K562 (cell line): ENCODE measurements around the gene PIK3AP1. TPM values are rescaled to one million over a fixed set of nuclear protein-coding genes. Genes with fewer than 3 reads are reported as not detected.

ENCODE experiments used
- ATAC-seq: fragments of 200-7000 bp; cut with Tn5 transposase; 3 replicates; pipeline ENCODE4 v1.9.1; 2020; ENCODE audit warnings: moderate library complexity
- BruUV-seq: library from RNA; stranded (reverse); fragments of 400-500 nt; replicated peaks from 2 replicates; lab custom pipeline; 2021; lab: Mats Ljungman, UMichigan
- CTCF ChIA-PET: fragments of 300-600 bp; formaldehyde crosslinking; extraction: SDS; loops from one replicate; lab custom pipeline; 2021; ENCODE audit warnings: low intra/inter-chr PET ratio; lab: Yijun Ruan, JAX
- POLR2A ChIA-PET: fragments of 300-600, 350-650 bp; sonication (Branson Sonifier 250); formaldehyde crosslinking; extraction: SDS; loops from one replicate; lab custom pipeline; 2021; ENCODE audit warnings: antibody characterized with exemption, inconsistent platforms; lab: Yijun Ruan, JAX
- DNase-seq, 4 experiments: peaks; one replicate each; pipeline versions ENCODE4 v3.0.0 to v3.0.0-alpha.2; 2011 to 2018; ENCODE audit warnings: low spot score in 3 of 4, mixed read lengths in 3 of 4; ENCODE audit errors: extremely low read depth in 1 of 4
- FAIRE-seq: peaks from 2 replicates; lab custom pipeline; 2011; peaks lifted over from hg19 to GRCh38; lab: Jason Lieb, UNC
- H2AFZ ChIP-seq: 2 replicates; pipeline ENCODE4 v1.6.0; 2011; ENCODE audit warnings: low read depth, low read length, control low read depth, inconsistent platforms
- H3K27ac ChIP-seq: fragments of 200-600 bp; 3 replicates; pipeline ENCODE4 v1.8.0; 2011; ENCODE audit warnings: low read depth, mild to moderate bottlenecking, control low read depth, inconsistent platforms, low read length, moderate library complexity, mixed read lengths; ENCODE audit errors: extremely low read depth
- H3K27me3 ChIP-seq, 2 experiments: fragments of 300-600 bp in 1 of 2; 2 replicates in 1 of 2; 3 replicates in 1 of 2; pipeline versions ENCODE4 v1.6.0 to v1.8.0; 2011; ENCODE audit warnings: inconsistent platforms in 2 of 2, low read length in 2 of 2, mild to moderate bottlenecking in 1 of 2, mixed read lengths in 1 of 2, moderate library complexity in 1 of 2; ENCODE audit not compliant: control insufficient read depth in 2 of 2, insufficient read depth in 2 of 2
- H3K36me3 ChIP-seq: fragments of 300-600 bp; 3 replicates; pipeline ENCODE4 v1.8.0; 2011; ENCODE audit warnings: mild to moderate bottlenecking, low read length, inconsistent platforms; ENCODE audit not compliant: control insufficient read depth, insufficient read depth
- H3K4me1 ChIP-seq, 2 experiments: fragments of 200-600 bp in 1 of 2; replicated peaks in 1 of 2; 2 replicates in 1 of 2; 3 replicates in 1 of 2; pipeline versions ENCODE4 v1.5.1 to v1.8.0; 2011; ENCODE audit warnings: inconsistent platforms in 2 of 2, low read length in 2 of 2, mild to moderate bottlenecking in 1 of 2, mixed read lengths in 1 of 2, moderate library complexity in 1 of 2; ENCODE audit not compliant: control insufficient read depth in 2 of 2, insufficient read depth in 2 of 2
- H3K4me2 ChIP-seq: 2 replicates; pipeline ENCODE4 v1.6.1; 2011; ENCODE audit warnings: low read length, control low read depth, inconsistent platforms, mixed read lengths; ENCODE audit not compliant: insufficient read depth
- H3K4me3 ChIP-seq: fragments of 200-600 bp; sonication (generic), shearing (Covaris generic); 2 replicates; pipeline ENCODE4 v1.5.1; 2016; ENCODE audit warnings: control low read depth, inconsistent platforms
- H3K79me2 ChIP-seq: fragments of 200-600 bp; 3 replicates; pipeline ENCODE4 v1.8.0; 2011; ENCODE audit warnings: low read length, inconsistent platforms; ENCODE audit not compliant: control insufficient read depth, insufficient read depth
- H3K9ac ChIP-seq, 2 experiments: 2 replicates each; pipeline versions ENCODE4 v1.6.0 to v1.6.1; 2011; ENCODE audit warnings: low read depth in 2 of 2, low read length in 2 of 2, control low read depth in 1 of 2, inconsistent platforms in 1 of 2, mild to moderate bottlenecking in 1 of 2, mixed read lengths in 1 of 2; ENCODE audit not compliant: insufficient read depth in 1 of 2
- H3K9me1 ChIP-seq: one replicate; pipeline ENCODE4 v1.6.0; 2011; ENCODE audit warnings: inconsistent platforms, mild to moderate bottlenecking, low read length, moderate library complexity; ENCODE audit not compliant: control insufficient read depth, insufficient read depth
- H3K9me3 ChIP-seq: replicated peaks from 2 replicates; pipeline ENCODE4 v1.5.1; 2011; ENCODE audit warnings: low read depth, low read length, inconsistent platforms; ENCODE audit not compliant: control insufficient read depth, insufficient read depth
- H4K20me1 ChIP-seq: replicated peaks from 2 replicates; pipeline ENCODE4 v1.6.1; 2011; ENCODE audit warnings: low read length, inconsistent platforms, mixed read lengths; ENCODE audit not compliant: control insufficient read depth, insufficient read depth
- KLF16 ChIP-seq: IDR thresholded peaks from 2 replicates; pipeline ENCODE4 v1.6.1; 2016; ENCODE audit warnings: antibody characterized with exemption
- KLF6 ChIP-seq: fragments of 250-450 bp; sonication (Bioruptor Pico); IDR thresholded peaks from 2 replicates; pipeline ENCODE4 v1.4.0; 2020; ENCODE audit warnings: mild to moderate bottlenecking, moderate library complexity, borderline replicate concordance
- MECOM ChIP-seq: fragments of 250-450 bp; sonication (Bioruptor Pico); IDR thresholded peaks from 2 replicates; pipeline ENCODE4 v1.8.0; 2022; ENCODE audit warnings: inconsistent platforms
- MLLT1 ChIP-seq, 2 experiments: fragments of 450-650 bp; IDR thresholded peaks; 2 replicates each; pipeline ENCODE4 v1.6.1; 2016
- SNAPC5 ChIP-seq: fragments of 250-450 bp; sonication (Bioruptor Pico); IDR thresholded peaks from 2 replicates; pipeline ENCODE4 v1.8.0; 2021; ENCODE audit warnings: moderate library complexity, mild to moderate bottlenecking, inconsistent platforms
- SREBF1 ChIP-seq: fragments of 150-350 bp; IDR thresholded peaks from 2 replicates; pipeline ENCODE4 v1.6.1; 2014; ENCODE audit warnings: antibody characterized with exemption, low read depth, low read length, borderline replicate concordance
- TGIF2 ChIP-seq: sonication (generic); formaldehyde crosslinking; IDR thresholded peaks from 2 replicates; pipeline ENCODE4 v1.8.1; 2022; ENCODE audit warnings: mild to moderate bottlenecking, missing genetic modification reagents, moderate library complexity
- ZNF133 ChIP-seq: fragments of 250-450 bp; sonication (Bioruptor Pico); IDR thresholded peaks from 2 replicates; pipeline ENCODE4 v1.4.0; 2020; ENCODE audit warnings: mild to moderate bottlenecking
- ZNF778 ChIP-seq: fragments of 450-650 bp; formaldehyde crosslinking; IDR thresholded peaks from 2 replicates; pipeline ENCODE4 v1.4.0; 2020; ENCODE audit warnings: mild to moderate bottlenecking, moderate library complexity
- WGBS: fragments of 100-300 bp; shearing (Covaris generic); methylation state at CpG from one replicate; pipeline ENCODE4 v1.1.6; 2016; ENCODE audit warnings: low coverage, mixed read lengths; ENCODE audit not compliant: insufficient coverage; ENCODE audit errors: missing lambda C conversion rate; 5-methylcytosine and 5-hydroxymethylcytosine counted together
- in situ Hi-C: fragments of 300-500 bp; cut with MboI; formaldehyde crosslinking; loops from 4 replicates; pipeline ENCODE4 v1.15.0; 2018; ENCODE audit warnings: inconsistent platforms, mixed read lengths
- intact Hi-C: fragments of 100-400 bp; cut with micrococcal nuclease; formaldehyde crosslinking; loops from 2 replicates; pipeline ENCODE4 v1.14.2; 2022
- polyA plus RNA-seq, 8 experiments: library from polyadenylated mRNA; depleted of rRNA in 4 of 8; stranded (reverse) in 5 of 8; unstranded in 3 of 8; fragments of >200 nt; fragmentation: Nextera tagmentation in 2 of 8; fragmentation: Illumina TruSeq in 1 of 8; extraction: Ambion mirVana in 2 of 8; extraction: Trizol in 1 of 8; gene quantifications; 2 replicates each; pipeline versions ENCODE4 v1.2.1 to v1.2.3, GENCODE V29; 2011 to 2014; ENCODE audit warnings: inconsistent platforms in 1 of 8, missing spikeins in 1 of 8
- total RNA-seq, 7 experiments: library from RNA; depleted of rRNA in 6 of 7; stranded (reverse); fragments of >200 nt in 6 of 7; fragmentation: Illumina TruSeq in 2 of 7; extraction: Trizol in 2 of 7; gene quantifications; 2 replicates each; pipeline versions ENCODE4 v1.2.1 to v1.2.3, GENCODE V29; 2011 to 2021; ENCODE audit warnings: low replicate concordance in 1 of 7
- TF ChIP-seq, protein P1 (sequence below): fragments of 250-450 bp; sonication (Bioruptor Pico); IDR thresholded peaks from 2 replicates; pipeline ENCODE4 v1.9.0; 2021; ENCODE audit warnings: mild to moderate bottlenecking
- TF ChIP-seq, protein P2 (sequence below): fragments of 250-450 bp; sonication (Bioruptor Pico); IDR thresholded peaks from 2 replicates; pipeline ENCODE4 v1.5.0; 2021

PIK3AP1 gene
- total and polyA plus RNA-seq, 9 of the 15 experiments (the other 6 are each of a cell fraction or from before 2014, with no cell fraction given), result 0.20 to 2.4 (median 1.4) TPM

DNA sequence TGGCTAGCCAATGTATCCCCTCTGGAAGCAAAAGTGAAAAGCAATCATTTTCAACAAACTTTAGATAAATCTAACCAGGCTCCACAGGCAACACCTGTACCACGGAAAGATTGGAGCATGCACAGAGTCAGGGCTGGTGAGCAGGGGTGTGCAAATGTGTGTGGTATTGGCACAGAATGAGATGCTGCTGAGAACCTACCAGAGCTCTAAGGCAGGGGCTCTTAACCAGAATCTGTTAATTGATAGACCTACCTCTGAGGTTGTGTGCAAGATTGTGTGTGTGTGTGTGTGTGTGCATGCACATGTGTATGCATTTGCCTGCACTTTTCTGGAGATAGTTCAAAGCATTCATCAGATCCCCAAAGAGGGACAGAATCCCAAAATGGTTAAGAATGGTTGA lies 62.9 kb downstream of the PIK3AP1 start:
- POLR2A ChIA-PET, result no interaction called here
- Histone ChIP-seq H3K27ac (no peak overlapping the region), H3K9me1 (no peaks in the 10 kb centered on the region), H3K4me3 (no peak overlapping the region), H3K27me3 (no peaks in the 10 kb centered on the region; a peak in 1 of 5 replicates), H3K79me2 (no peaks in the 10 kb centered on the region), H3K36me3 (no peaks in the 10 kb centered on the region), H3K9ac (no peak overlapping the region), H3K4me2 (no peak overlapping the region), H2AFZ (no peak overlapping the region), H3K4me1 (no peaks in the 10 kb centered on the region; a peak in 1 of 5 replicates), H3K9me3 (no peaks in the 10 kb centered on the region), H4K20me1 (no peaks in the 10 kb centered on the region)
- DNase-seq (no peak), FAIRE-seq (no peak), ATAC-seq (no peak)
- intact Hi-C loops, result no loop called here
- WGBS, result 10% methylated on average over 1 of the region's 1 CpG
- in situ Hi-C loops, result no loop called here
- no TSS peak for BruUV-seq
- TF ChIP-seq MLLT1 (IDR thresholded peaks at IDR 0.05) (no peak), KLF6 (CRISPR knock-in tag) (no peak), TGIF2 (CRISPR knock-in tag) (no peak), KLF16 (no peak), ZNF778 (CRISPR knock-in tag) (no peak), MECOM (no peak), ZNF133 (CRISPR knock-in tag) (no peak), SREBF1 (no peak), SNAPC5 (CRISPR knock-in tag) (no peak)
- TF ChIP-seq, protein P1, sequence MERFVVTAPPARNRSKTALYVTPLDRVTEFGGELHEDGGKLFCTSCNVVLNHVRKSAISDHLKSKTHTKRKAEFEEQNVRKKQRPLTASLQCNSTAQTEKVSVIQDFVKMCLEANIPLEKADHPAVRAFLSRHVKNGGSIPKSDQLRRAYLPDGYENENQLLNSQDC (CRISPR knock-in tag), result no peak
- TF ChIP-seq, protein P2, sequence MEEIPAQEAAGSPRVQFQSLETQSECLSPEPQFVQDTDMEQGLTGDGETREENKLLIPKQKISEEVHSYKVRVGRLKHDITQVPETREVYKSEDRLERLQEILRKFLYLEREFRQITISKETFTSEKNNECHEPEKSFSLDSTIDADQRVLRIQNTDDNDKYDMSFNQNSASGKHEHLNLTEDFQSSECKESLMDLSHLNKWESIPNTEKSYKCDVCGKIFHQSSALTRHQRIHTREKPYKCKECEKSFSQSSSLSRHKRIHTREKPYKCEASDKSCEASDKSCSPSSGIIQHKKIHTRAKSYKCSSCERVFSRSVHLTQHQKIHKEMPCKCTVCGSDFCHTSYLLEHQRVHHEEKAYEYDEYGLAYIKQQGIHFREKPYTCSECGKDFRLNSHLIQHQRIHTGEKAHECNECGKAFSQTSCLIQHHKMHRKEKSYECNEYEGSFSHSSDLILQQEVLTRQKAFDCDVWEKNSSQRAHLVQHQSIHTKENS (CRISPR knock-in tag), result no peak
- CTCF ChIA-PET, result interaction anchor here (0.6 kb wide), 2 partner anchors 165 to 608 kb away, joined by 3 to 6 read pairs; no protein-coding TSS in a partner anchor
